Activated CD8-positive, alpha-beta T cell treated with anti-CD3 and anti-CD28 coated beads for 36 hours (primary cell): ENCODE measurements around the gene WNT2. TPM values are rescaled to one million over a fixed set of nuclear protein-coding genes. Genes with fewer than 3 reads are reported as not detected.
"Not testable (repeated sequence)": the region's sequence is repeated elsewhere in the genome, so short reads cannot be mapped to it uniquely, and the experiment has no call there.

Source experiments
- ATAC-seq: fragments of 200-7000 bp; cut with Tn5 transposase; one replicate; pipeline ENCODE4 v1.10.0; 2021; ENCODE audit warnings: mild to moderate bottlenecking, moderate library complexity
- CTCF ChIA-PET: fragments of 350-600 bp; sonication (Branson Sonifier 250); formaldehyde crosslinking; loops from one replicate; lab custom pipeline; 2021; ENCODE audit warnings: antibody characterized with exemption; lab: Charles Lee
- POLR2A ChIA-PET: fragments of 350-600 bp; sonication (Branson Sonifier 250); formaldehyde crosslinking; loops from one replicate; lab custom pipeline; 2021; ENCODE audit warnings: antibody characterized with exemption; lab: Charles Lee
- DNase-seq: peaks from one replicate; pipeline ENCODE4 v3.0.0-alpha.2; 2020
- H3K27ac Mint-ChIP-seq: one replicate; pipeline ENCODE4 v1.8.0; 2021; ENCODE audit warnings: mild to moderate bottlenecking, mixed read lengths
- H3K27me3 Mint-ChIP-seq: one replicate; pipeline ENCODE4 v1.8.0; 2021; ENCODE audit warnings: mixed read lengths
- H3K36me3 Mint-ChIP-seq: one replicate; pipeline ENCODE4 v1.8.0; 2021; ENCODE audit warnings: low read depth, mixed read lengths
- H3K4me1 Mint-ChIP-seq: one replicate; pipeline ENCODE4 v1.8.0; 2021; ENCODE audit warnings: low read depth, mixed read lengths
- H3K4me3 Mint-ChIP-seq: one replicate; pipeline ENCODE4 v1.8.0; 2021; ENCODE audit warnings: mild to moderate bottlenecking, moderate library complexity, mixed read lengths
- H3K9me3 Mint-ChIP-seq: one replicate; pipeline ENCODE4 v1.8.0; 2021; ENCODE audit warnings: mixed read lengths
- CTCF ChIP-seq: fragments of 200-600 bp; IDR thresholded peaks from one replicate; pipeline ENCODE4 v1.8.0; 2022; ENCODE audit warnings: antibody characterized with exemption, mild to moderate bottlenecking
- intact Hi-C: fragments of 100-400 bp; cut with micrococcal nuclease; formaldehyde crosslinking; loops from one replicate; pipeline ENCODE4 v1.10.0; 2022
- total RNA-seq, 2 experiments: library from RNA; stranded (reverse); gene quantifications; one replicate each; pipeline ENCODE4 v1.2.3, GENCODE V29; 2021

WNT2 gene
- total RNA-seq, 2 experiments from 2014 or later, result not detected

- no peak for TF ChIP-seq CTCF
- intact Hi-C loops, result no loop called here
- DNase-seq (no peak), ATAC-seq (no peak)
- ChIA-PET POLR2A (no interaction called here), CTCF (no interaction called here)
- H3K4me1 Mint-ChIP-seq, result no peaks in the 10 kb centered on the region
- no peaks in the 10 kb centered on the region for H3K36me3 Mint-ChIP-seq
- no peak overlapping the region for H3K27ac Mint-ChIP-seq
- peaks cover 4% of the 10 kb centered on the region for H3K27me3 Mint-ChIP-seq
- H3K9me3 Mint-ChIP-seq, result no peaks in the 10 kb centered on the region
- H3K4me3 Mint-ChIP-seq, result no peak overlapping the region
These were observed 14.0 kb downstream of the WNT2 start for GRCh38 chr7:117308891-117309290.

DNA sequence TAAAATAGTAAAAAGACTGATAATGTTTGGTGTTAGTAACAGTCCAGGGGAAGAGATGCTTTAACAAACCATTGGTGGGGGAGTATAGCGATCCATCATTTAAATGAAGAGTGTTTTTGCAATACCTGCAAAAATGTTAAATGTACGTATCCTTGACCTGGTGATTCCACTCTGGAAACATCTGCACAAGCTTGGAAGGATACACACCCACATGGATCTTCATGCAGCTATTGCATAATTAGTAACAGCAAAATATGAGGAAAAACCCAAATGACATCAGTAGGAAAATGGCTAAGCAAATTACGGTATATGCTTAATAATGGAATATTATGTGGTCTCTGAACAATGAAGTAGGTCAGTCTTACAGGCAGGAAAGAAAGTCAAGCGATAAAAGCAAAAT, 20.5 kb downstream of the WNT2 start:
- Mint-ChIP-seq H3K4me3 (no peak overlapping the region), H3K27me3 (no peaks in the 10 kb centered on the region), H3K9me3 (no peaks in the 10 kb centered on the region), H3K36me3 (no peaks in the 10 kb centered on the region), H3K27ac (no peak overlapping the region), H3K4me1 (no peaks in the 10 kb centered on the region)
- TF ChIP-seq CTCF, result no peak
- CTCF ChIA-PET, result no interaction called here
- no peak for DNase-seq
- no peak for ATAC-seq
- intact Hi-C loops, result no loop called here
- POLR2A ChIA-PET, result no interaction called here

GRCh38 chr7:117300506-117300905, 22.4 kb downstream of the WNT2 start:
- H3K4me3 Mint-ChIP-seq, CTCF ChIA-PET, H3K36me3 Mint-ChIP-seq, DNase-seq, intact Hi-C loops, POLR2A ChIA-PET, H3K4me1 Mint-ChIP-seq, H3K9me3 Mint-ChIP-seq, H3K27me3 Mint-ChIP-seq, H3K27ac Mint-ChIP-seq, ATAC-seq: not testable (repeated sequence)

- POLR2A ChIA-PET, result no interaction called here
- DNase-seq (no peak), ATAC-seq (no peak)
- Mint-ChIP-seq H3K4me1 (no peaks in the 10 kb centered on the region), H3K27ac (no peak overlapping the region), H3K9me3 (no peaks in the 10 kb centered on the region), H3K4me3 (no peak overlapping the region), H3K36me3 (no peaks in the 10 kb centered on the region), H3K27me3 (no peaks in the 10 kb centered on the region)
- CTCF ChIA-PET, result no interaction called here
- TF ChIP-seq CTCF, result no peak
- intact Hi-C loops, result no loop called here
These were observed 25.3 kb downstream of the WNT2 start for GRCh38 chr7:117297606-117298005.

GRCh38 chr7:117296066-117296465, 26.8 kb downstream of the WNT2 start:
- TF ChIP-seq CTCF, result no peak
- Mint-ChIP-seq H3K27me3 (no peaks in the 10 kb centered on the region), H3K27ac (no peak overlapping the region), H3K36me3 (no peaks in the 10 kb centered on the region), H3K4me3 (no peak overlapping the region), H3K9me3 (no peaks in the 10 kb centered on the region), H3K4me1 (no peaks in the 10 kb centered on the region)
- DNase-seq (no peak), ATAC-seq (no peak)
- ChIA-PET CTCF (interaction anchor here (0.6 to 0.9 kb wide), 2 partner anchors 83 to 168 kb away, joined by 3 read pairs; no protein-coding TSS in a partner anchor), POLR2A (no interaction called here)
- intact Hi-C loops, result no loop called here

GRCh38 chr7:117285826-117286225, 37.0 kb downstream of the WNT2 start:
- DNase-seq (no peak), ATAC-seq (no peak)
- ChIA-PET CTCF (no interaction called here), POLR2A (no interaction called here)
- no peaks in the 10 kb centered on the region for H3K36me3 Mint-ChIP-seq
- intact Hi-C loops, result no loop called here
- H3K9me3 Mint-ChIP-seq, result no peaks in the 10 kb centered on the region
- no peaks in the 10 kb centered on the region for H3K4me1 Mint-ChIP-seq
- H3K4me3 Mint-ChIP-seq, result no peak overlapping the region
- no peak for TF ChIP-seq CTCF
- no peak overlapping the region for H3K27ac Mint-ChIP-seq
- H3K27me3 Mint-ChIP-seq, result no peaks in the 10 kb centered on the region
